Temporal lobe (tissue), 1 donor: ENCODE data around the gene ZDHHC7. TPM values are rescaled to one million over a fixed set of nuclear protein-coding genes. Genes with fewer than 3 reads are reported as not detected.

Experiments used
- total RNA-seq: library from RNA; depleted of rRNA; stranded (reverse); fragments of >200 nt; gene quantifications from one replicate; pipeline ENCODE4 v1.2.3, GENCODE V29; 2014

ZDHHC7 gene
- total RNA-seq, 1 donor from 2014 or later, result 16.7 TPM

Other genes starting within 250 kb of the ZDHHC7 start
- 2.2 TPM for gene CRISPLD2, start 191.6 kb downstream of the ZDHHC7 start, total RNA-seq
- gene KIAA0513, start 16.3 kb upstream of the ZDHHC7 start, total RNA-seq, result 42.0 TPM
- 0.49 TPM for gene CIBAR2, start 100.9 kb upstream of the ZDHHC7 start, total RNA-seq